Nephron (organoid): ENCODE measurements around the gene KIF6.

Experiments used
- H3K27ac Mint-ChIP-seq, 3 experiments: 2 replicates each; pipeline ENCODE4 v1.8.0; 2020; ENCODE audit warnings: mixed read lengths in 3 of 3, mild to moderate bottlenecking in 2 of 3, moderate library complexity in 1 of 3
- H3K27me3 Mint-ChIP-seq: 2 replicates; pipeline ENCODE4 v1.8.0; 2021; ENCODE audit warnings: low read depth, mild to moderate bottlenecking, moderate library complexity, mixed read lengths
- H3K36me3 Mint-ChIP-seq: 2 replicates; pipeline ENCODE4 v1.8.0; 2020; ENCODE audit warnings: low read depth, mixed read lengths
- H3K4me1 Mint-ChIP-seq: 2 replicates; pipeline ENCODE4 v1.8.0; 2020; ENCODE audit warnings: mixed read lengths
- H3K4me3 Mint-ChIP-seq, 3 experiments: 2 replicates each; pipeline ENCODE4 v1.8.0; 2020; ENCODE audit warnings: mild to moderate bottlenecking in 3 of 3, mixed read lengths in 3 of 3, moderate library complexity in 2 of 3
- H3K9me3 Mint-ChIP-seq: 2 replicates; pipeline ENCODE4 v1.8.0; 2020; ENCODE audit warnings: mixed read lengths
- CTCF ChIP-seq, 3 experiments: fragments of 200-600 bp; sonication (generic); IDR thresholded peaks; one replicate each; pipeline ENCODE4 v1.5.0; 2021; ENCODE audit warnings: antibody characterized with exemption in 3 of 3; ENCODE audit not compliant: unreplicated experiment in 3 of 3

Gene KIF6

DNA sequence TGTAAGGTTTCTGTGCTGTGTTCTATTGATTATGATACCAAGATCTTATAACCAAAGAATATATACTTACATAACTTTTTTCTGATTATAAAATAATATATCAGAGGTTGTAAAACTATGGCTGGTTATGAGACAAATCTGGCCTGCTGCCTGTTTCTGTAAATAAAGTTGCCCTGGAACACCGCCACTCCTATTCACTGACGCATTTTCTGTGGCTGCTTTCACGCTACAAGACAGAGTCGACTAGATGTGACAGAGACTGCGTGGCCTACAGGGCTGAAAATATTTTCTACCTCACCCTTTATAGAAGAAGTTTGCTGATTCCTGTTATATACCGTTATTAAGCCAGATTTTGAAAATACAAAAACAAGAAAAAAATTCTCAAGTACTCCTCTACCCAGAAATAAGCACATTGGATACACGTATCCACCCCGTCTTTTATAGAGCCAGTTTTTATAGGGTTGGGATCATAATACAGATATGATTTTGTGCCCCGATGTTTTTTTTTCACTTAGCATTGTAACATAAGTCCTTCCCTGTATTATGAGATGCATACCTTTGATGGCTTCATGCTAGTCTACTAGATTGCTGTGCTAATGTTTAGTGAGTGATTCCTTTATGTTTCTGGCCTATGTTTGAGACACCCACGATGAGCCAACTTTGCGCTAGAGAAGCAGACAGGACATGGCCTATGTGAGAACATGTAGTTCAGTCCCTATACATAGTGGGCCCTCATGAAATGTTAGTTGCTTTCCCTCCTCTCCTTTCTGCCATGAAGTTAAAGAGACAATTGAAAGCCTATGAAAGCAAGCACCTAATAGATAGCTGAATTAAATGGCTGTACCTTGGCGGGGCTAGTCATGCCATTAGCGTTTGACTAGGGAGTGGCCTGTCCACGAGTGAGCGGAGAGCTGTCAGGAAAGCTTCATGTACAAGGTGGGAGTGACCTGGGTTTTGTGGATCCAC is 304.6 kb downstream of the KIF6 start:
- H3K27ac Mint-ChIP-seq, result no peak overlapping the region
- peaks cover 3% of the 10 kb centered on the region for H3K27me3 Mint-ChIP-seq
- TF ChIP-seq CTCF (IDR thresholded peaks at IDR 0.05; ENCODE audit: unreplicated experiment in 3 of 3), result no peak
- H3K4me3 Mint-ChIP-seq, result no peak overlapping the region
- no peaks in the 10 kb centered on the region for H3K36me3 Mint-ChIP-seq
- no peaks in the 10 kb centered on the region for H3K4me1 Mint-ChIP-seq
- no peaks in the 10 kb centered on the region for H3K9me3 Mint-ChIP-seq

GRCh38 chr6:39419607-39420006 is 305.6 kb downstream of the KIF6 start:
- no peaks in the 10 kb centered on the region for H3K9me3 Mint-ChIP-seq
- H3K27me3 Mint-ChIP-seq, result peaks cover 3% of the 10 kb centered on the region
- H3K27ac Mint-ChIP-seq, result no peak overlapping the region
- TF ChIP-seq CTCF (IDR thresholded peaks at IDR 0.05; ENCODE audit: unreplicated experiment in 3 of 3), result no peak
- no peaks in the 10 kb centered on the region for H3K4me1 Mint-ChIP-seq
- H3K4me3 Mint-ChIP-seq, result no peak overlapping the region
- H3K36me3 Mint-ChIP-seq, result no peaks in the 10 kb centered on the region

DNA sequence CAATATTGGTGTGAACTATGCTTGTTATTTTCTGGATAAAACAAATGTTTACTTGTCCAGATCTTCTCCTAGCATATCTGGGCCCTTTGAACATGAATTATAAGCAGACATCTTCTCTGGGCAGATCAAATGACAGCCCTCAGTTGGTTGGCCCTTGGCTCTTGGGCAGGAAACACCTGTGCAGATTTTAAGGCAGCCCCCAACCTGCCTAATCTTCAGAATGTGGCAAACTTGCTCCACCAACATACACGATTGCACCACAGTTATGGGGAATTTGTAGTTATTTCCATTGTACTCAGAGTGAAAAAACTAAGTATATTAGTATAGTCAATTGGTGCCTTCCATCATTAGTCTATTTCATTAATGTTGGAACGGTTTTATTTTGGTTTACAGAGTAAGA is 307.8 kb downstream of the KIF6 start:
- no peak overlapping the region for H3K4me3 Mint-ChIP-seq
- no peaks in the 10 kb centered on the region for H3K9me3 Mint-ChIP-seq
- no peak overlapping the region for H3K27ac Mint-ChIP-seq
- peaks cover 3% of the 10 kb centered on the region for H3K27me3 Mint-ChIP-seq
- no peaks in the 10 kb centered on the region for H3K4me1 Mint-ChIP-seq
- TF ChIP-seq CTCF (IDR thresholded peaks at IDR 0.05; ENCODE audit: unreplicated experiment in 3 of 3), result no peak
- H3K36me3 Mint-ChIP-seq, result no peaks in the 10 kb centered on the region

DNA sequence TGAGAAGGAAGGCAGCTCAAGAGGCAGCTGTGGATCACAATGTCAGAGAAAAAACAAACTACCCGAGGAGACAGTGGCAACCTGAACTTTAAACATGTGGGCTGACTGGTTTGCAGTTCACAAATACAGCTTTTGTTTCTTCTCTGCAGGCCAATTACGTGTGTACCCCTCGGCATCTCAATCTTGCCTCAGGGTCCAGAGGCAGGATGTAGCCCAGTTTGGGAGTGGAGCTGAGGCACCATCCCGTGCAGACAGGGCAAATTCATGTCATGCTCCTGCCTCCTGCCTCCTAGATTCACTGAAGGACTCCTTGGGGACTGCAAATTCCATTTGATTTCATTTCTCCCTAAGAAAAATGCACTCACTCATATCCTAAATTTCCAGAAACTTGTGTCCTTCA is 308.5 kb downstream of the KIF6 start:
- H3K27me3 Mint-ChIP-seq, result peaks cover 3% of the 10 kb centered on the region
- no peaks in the 10 kb centered on the region for H3K36me3 Mint-ChIP-seq
- H3K9me3 Mint-ChIP-seq, result no peaks in the 10 kb centered on the region
- no peak overlapping the region for H3K27ac Mint-ChIP-seq
- no peak for TF ChIP-seq CTCF (IDR thresholded peaks at IDR 0.05; ENCODE audit: unreplicated experiment in 3 of 3)
- no peak overlapping the region for H3K4me3 Mint-ChIP-seq
- no peaks in the 10 kb centered on the region for H3K4me1 Mint-ChIP-seq

GRCh38 chr6:39416026-39416425 is 309.2 kb downstream of the KIF6 start:
- Mint-ChIP-seq H3K36me3 (no peaks in the 10 kb centered on the region), H3K4me1 (no peaks in the 10 kb centered on the region), H3K4me3 (no peak overlapping the region), H3K9me3 (no peaks in the 10 kb centered on the region), H3K27ac (no peak overlapping the region), H3K27me3 (peaks cover 3% of the 10 kb centered on the region)
- TF ChIP-seq CTCF (IDR thresholded peaks at IDR 0.05; ENCODE audit: unreplicated experiment in 3 of 3), result no peak

DNA sequence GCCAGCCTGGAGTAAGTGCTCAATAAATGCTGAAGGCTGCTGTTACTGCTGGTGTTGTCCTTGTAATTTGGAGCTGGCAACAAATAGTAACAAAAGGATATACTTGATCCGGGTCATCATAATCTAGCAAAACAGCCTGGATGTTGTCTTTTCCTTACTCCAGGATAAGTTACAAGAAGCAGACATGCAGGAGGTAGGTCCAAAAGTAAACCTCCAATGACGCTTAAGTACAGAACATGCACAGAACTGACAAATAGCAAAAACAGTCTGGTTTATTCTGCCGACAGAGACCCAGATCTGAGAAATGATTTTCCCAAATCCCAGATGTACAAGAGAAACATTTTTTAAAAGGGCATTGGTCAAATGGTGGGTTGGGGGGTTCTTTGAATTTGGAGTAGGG is 309.7 kb downstream of the KIF6 start:
- Mint-ChIP-seq H3K36me3 (no peaks in the 10 kb centered on the region), H3K4me3 (no peak overlapping the region), H3K27ac (no peak overlapping the region), H3K4me1 (no peaks in the 10 kb centered on the region), H3K9me3 (no peaks in the 10 kb centered on the region), H3K27me3 (peaks cover 3% of the 10 kb centered on the region)
- TF ChIP-seq CTCF (IDR thresholded peaks at IDR 0.05; ENCODE audit: unreplicated experiment in 3 of 3), result no peak
